GM23338 (cell line): Measurements from ENCODE around the gene ASTE1. TPM values are rescaled to one million over a fixed set of nuclear protein-coding genes. Genes with fewer than 3 reads are reported as not detected.

Experiments
- ATAC-seq: fragments of 200-7000 bp; cut with Tn5 transposase; 3 replicates; pipeline ENCODE4 v1.9.1; 2020
- DNase-seq: peaks from one replicate; pipeline ENCODE4 v3.0.0-alpha.2; 2015; ENCODE audit warnings: low spot score
- H2AFZ ChIP-seq: fragments of 200-600 bp; sonication (generic); 2 replicates; pipeline ENCODE4 v1.8.0; 2016; ENCODE audit warnings: antibody characterized with exemption, mild to moderate bottlenecking, moderate library complexity
- H3F3A ChIP-seq: fragments of 200-600 bp; sonication (generic); replicated peaks from 2 replicates; pipeline ENCODE4 v1.8.0; 2017; ENCODE audit warnings: antibody characterized with exemption, mixed run types, low read depth
- H3K27ac ChIP-seq: fragments of 200-600 bp; sonication (generic); 2 replicates; pipeline ENCODE4 v1.6.1; 2016; ENCODE audit warnings: low read depth
- H3K27me3 ChIP-seq: fragments of 200-600 bp; sonication (generic); 2 replicates; pipeline ENCODE4 v1.8.0; 2016; ENCODE audit warnings: mild to moderate bottlenecking, mixed run types, moderate library complexity; ENCODE audit not compliant: insufficient read depth
- H3K36me3 ChIP-seq: fragments of 200-600 bp; sonication (generic); 2 replicates; pipeline ENCODE4 v1.8.0; 2016; ENCODE audit warnings: mild to moderate bottlenecking; ENCODE audit not compliant: insufficient read depth
- H3K4me1 ChIP-seq: fragments of 200-600 bp; sonication (generic); 2 replicates; pipeline ENCODE4 v1.8.0; 2016; ENCODE audit warnings: mild to moderate bottlenecking, moderate library complexity; ENCODE audit not compliant: insufficient read depth
- H3K4me2 ChIP-seq: fragments of 200-600 bp; sonication (generic); 2 replicates; pipeline ENCODE4 v1.7.1; 2017; ENCODE audit warnings: mixed run types
- H3K4me3 ChIP-seq: fragments of 200-600 bp; sonication (generic); 2 replicates; pipeline ENCODE4 v1.6.1; 2016; ENCODE audit warnings: mixed run types
- H3K79me2 ChIP-seq: fragments of 200-600 bp; sonication (generic); replicated peaks from 2 replicates; pipeline ENCODE4 v1.8.0; 2017; ENCODE audit warnings: mild to moderate bottlenecking; ENCODE audit not compliant: insufficient read depth
- H3K9me2 ChIP-seq: fragments of 200-600 bp; sonication (generic); 2 replicates; pipeline ENCODE4 v1.8.0; 2017; ENCODE audit not compliant: insufficient read depth
- H4K20me1 ChIP-seq: fragments of 200-600 bp; sonication (generic); replicated peaks from 2 replicates; pipeline ENCODE4 v1.8.0; 2017; ENCODE audit warnings: mild to moderate bottlenecking; ENCODE audit not compliant: insufficient read depth
- H3K27ac Mint-ChIP-seq: 2 replicates; pipeline ENCODE4 v1.8.0; 2020; ENCODE audit warnings: inconsistent platforms, mild to moderate bottlenecking, moderate library complexity, mixed read lengths
- H3K27me3 Mint-ChIP-seq: 3 replicates; pipeline ENCODE4 v1.8.0; 2022; ENCODE audit warnings: low read depth, mild to moderate bottlenecking, moderate library complexity, mixed read lengths, inconsistent platforms; ENCODE audit not compliant: insufficient read depth, poor library complexity
- H3K36me3 Mint-ChIP-seq: 3 replicates; pipeline ENCODE4 v1.8.0; 2021; ENCODE audit warnings: low read depth, mild to moderate bottlenecking, inconsistent platforms, moderate library complexity, mixed read lengths
- H3K4me1 Mint-ChIP-seq: 3 replicates; pipeline ENCODE4 v1.8.0; 2020; ENCODE audit warnings: mild to moderate bottlenecking, inconsistent platforms, mixed read lengths
- H3K4me3 Mint-ChIP-seq: 3 replicates; pipeline ENCODE4 v1.8.0; 2021; ENCODE audit warnings: moderate library complexity, mild to moderate bottlenecking, inconsistent platforms, mixed read lengths
- H3K9me3 Mint-ChIP-seq: 3 replicates; pipeline ENCODE4 v1.8.0; 2020; ENCODE audit warnings: moderate library complexity, mild to moderate bottlenecking, inconsistent platforms, mixed read lengths
- CREB1 ChIP-seq: fragments of 250-450 bp; sonication (Bioruptor Pico); IDR thresholded peaks from 2 replicates; pipeline ENCODE4 v1.5.0; 2020; ENCODE audit warnings: low read depth, mild to moderate bottlenecking, moderate library complexity
- CTCF ChIP-seq, 2 experiments: fragments of 200-600 bp in 1 of 2; sonication (generic) in 1 of 2; conservative IDR thresholded peaks; 2 replicates each; pipeline versions ENCODE4 v1.5.1 to v1.6.1; 2016 to 2017; ENCODE audit warnings: antibody characterized with exemption in 2 of 2, low read depth in 2 of 2, mild to moderate bottlenecking in 2 of 2, moderate library complexity in 1 of 2
- ETS1 ChIP-seq: IDR thresholded peaks from 2 replicates; pipeline ENCODE4 v1.6.1; 2016; ENCODE audit warnings: antibody characterized with exemption
- EZH2 ChIP-seq: fragments of 200-600 bp; sonication (generic); IDR thresholded peaks from one replicate; pipeline ENCODE4 v1.8.0; 2017; ENCODE audit warnings: antibody characterized with exemption, mild to moderate bottlenecking, low read depth; ENCODE audit not compliant: unreplicated experiment
- EZH2phosphoT487 ChIP-seq: fragments of 200-600 bp; sonication (generic); IDR thresholded peaks from one replicate; pipeline ENCODE4 v1.8.1; 2018; ENCODE audit warnings: antibody characterized with exemption; ENCODE audit not compliant: unreplicated experiment
- JUNB ChIP-seq: IDR thresholded peaks from one replicate; pipeline ENCODE4 v1.6.1; 2016; ENCODE audit warnings: antibody characterized with exemption; ENCODE audit not compliant: unreplicated experiment
- STAT1 ChIP-seq: IDR thresholded peaks from one replicate; pipeline ENCODE4 v1.6.1; 2016; ENCODE audit warnings: antibody characterized with exemption; ENCODE audit not compliant: unreplicated experiment
- ZNF462 ChIP-seq: fragments of 250-450 bp; sonication (Bioruptor Pico); IDR thresholded peaks from 2 replicates; pipeline ENCODE4 v1.5.0; 2020; ENCODE audit warnings: mild to moderate bottlenecking, moderate library complexity
- polyA plus RNA-seq: library from polyadenylated mRNA; unstranded; fragments of >200 nt; fragmentation: Nextera tagmentation; extraction: Ambion mirVana; gene quantifications from 2 replicates; pipeline ENCODE4 v1.2.1, GENCODE V29; 2016
- total RNA-seq: library from RNA; depleted of rRNA; stranded (reverse); fragments of >200 nt; shearing (Covaris generic); gene quantifications from 2 replicates; pipeline ENCODE4 v1.2.3, GENCODE V29; 2014

Gene ASTE1
- total and polyA plus RNA-seq, 2 experiments from 2014 or later = 4.9 to 8.9 TPM

- TF ChIP-seq CTCF (conservative IDR thresholded peaks at IDR 0.05; ENCODE audit: low read depth in 2 of 2) (no peak), JUNB (no peak), STAT1 (no peak), EZH2phosphoT487 (no peak), EZH2 (no peak)
These were observed 2.2 kb upstream of the ASTE1 start (continued) for GRCh38 chr3:131028844-131029243.

- H3F3A ChIP-seq = 0 out of 2 replicates have a peak, but pooled peaks cover 3% of the 10 kb centered on the region
- Mint-ChIP-seq H3K36me3 (peaks cover 7% of the 10 kb centered on the region; the same call in 1 of the 3 replicates), H3K4me3 (peak overlapping the region; percentile 88), H3K27me3 (no peaks in the 10 kb centered on the region), H3K27ac (peak overlapping the region; percentile 86; the same call in 1 of the 2 replicates), H3K4me1 (peaks cover 13% of the 10 kb centered on the region), H3K9me3 (no peaks in the 10 kb centered on the region)
- H3K4me3 ChIP-seq = peak overlapping the region; percentile 67
- ATAC-seq (no peak), DNase-seq (no peak)
- 0 out of 2 replicates have a peak, but pooled peaks cover 4% of the 10 kb centered on the region for H4K20me1 ChIP-seq
- no peaks in the 10 kb centered on the region; the same call in 1 of the 2 replicates for H3K36me3 ChIP-seq
- H3K79me2 ChIP-seq = no peaks in the 10 kb centered on the region
- peaks cover 14% of the 10 kb centered on the region; the same call in 1 of the 2 replicates for H3K4me1 ChIP-seq
- TF ChIP-seq ETS1 = no peak
- no peak for TF ChIP-seq CTCF (conservative IDR thresholded peaks at IDR 0.05; ENCODE audit: low read depth in 2 of 2)
- no peak for TF ChIP-seq CREB1 (CRISPR knock-in tag)
- TF ChIP-seq ZNF462 (CRISPR knock-in tag) = no peak
- TF ChIP-seq STAT1 = no peak
- peak overlapping the region; percentile 96 for H3K4me2 ChIP-seq
- H3K9me2 ChIP-seq = no peaks in the 10 kb centered on the region
- no peaks in the 10 kb centered on the region for H3K27me3 ChIP-seq
- H3K27ac ChIP-seq = no peak overlapping the region
- no peak overlapping the region for H2AFZ ChIP-seq
These were observed 1.1 kb downstream of the ASTE1 start for GRCh38 chr3:131025539-131025938.
